Mesenchymal stem cell (in vitro differentiated cells and primary cell): ENCODE results near the gene RAB3D.
"Not testable (repeated sequence)": the region's sequence is repeated elsewhere in the genome, so short reads cannot be mapped to it uniquely, and the experiment has no call there.

ENCODE experiments used
- DNase-seq: peaks from one replicate; pipeline ENCODE4 v3.0.0-alpha.2; 2013
- H2AFZ ChIP-seq: one replicate; pipeline ENCODE4 v1.6.1; 2013; ENCODE audit warnings: low read depth, mild to moderate bottlenecking, control low read depth, inconsistent platforms, low read length, moderate library complexity
- H2AK5ac ChIP-seq: 2 replicates; pipeline ENCODE4 v1.6.1; 2013; ENCODE audit warnings: low read length, moderate library complexity, mild to moderate bottlenecking, inconsistent platforms; ENCODE audit not compliant: severe bottlenecking
- H2BK120ac ChIP-seq: one replicate; pipeline ENCODE4 v1.6.1; 2013; ENCODE audit warnings: low read depth, mild to moderate bottlenecking, inconsistent platforms, low read length, moderate library complexity
- H2BK12ac ChIP-seq, 2 experiments: one replicate each; pipeline ENCODE4 v1.6.1; 2013; ENCODE audit warnings: inconsistent platforms in 2 of 2, low read length in 2 of 2, mild to moderate bottlenecking in 2 of 2, moderate library complexity in 2 of 2, control low read depth in 1 of 2
- H2BK15ac ChIP-seq: one replicate; pipeline ENCODE4 v1.6.1; 2013; ENCODE audit warnings: mild to moderate bottlenecking, low read depth, inconsistent platforms; ENCODE audit not compliant: poor library complexity, severe bottlenecking
- H2BK5ac ChIP-seq: 2 replicates; pipeline ENCODE4 v1.6.1; 2013; ENCODE audit warnings: low read depth, mild to moderate bottlenecking, low read length, control low read depth, inconsistent platforms; ENCODE audit not compliant: poor library complexity, severe bottlenecking
- H3K14ac ChIP-seq, 2 experiments: one replicate each; pipeline ENCODE4 v1.6.1; 2013; ENCODE audit warnings: inconsistent platforms in 2 of 2, low read length in 2 of 2, control low read depth in 1 of 2, mild to moderate bottlenecking in 1 of 2, moderate library complexity in 1 of 2
- H3K18ac ChIP-seq, 2 experiments: one replicate each; pipeline ENCODE4 v1.6.1; 2013; ENCODE audit warnings: inconsistent platforms in 2 of 2, low read length in 2 of 2, control low read depth in 1 of 2, low read depth in 1 of 2, mild to moderate bottlenecking in 1 of 2
- H3K23ac ChIP-seq, 2 experiments: one replicate each; pipeline ENCODE4 v1.6.1; 2013; ENCODE audit warnings: inconsistent platforms in 2 of 2, low read length in 2 of 2, mild to moderate bottlenecking in 2 of 2, moderate library complexity in 2 of 2, control low read depth in 1 of 2
- H3K27ac ChIP-seq: 2 replicates; pipeline ENCODE4 v1.5.1; 2013; ENCODE audit warnings: mild to moderate bottlenecking, moderate library complexity, low read length, control low read depth, inconsistent platforms; ENCODE audit not compliant: poor library complexity, severe bottlenecking
- H3K27me3 ChIP-seq, 2 experiments: 2 replicates each; pipeline versions ENCODE4 v1.6.1 to v1.7.0; 2013; ENCODE audit warnings: low read length in 2 of 2, mild to moderate bottlenecking in 2 of 2, moderate library complexity in 2 of 2, control low read depth in 1 of 2, inconsistent platforms in 1 of 2; ENCODE audit not compliant: control insufficient read depth in 1 of 2, insufficient read depth in 1 of 2
- H3K36me3 ChIP-seq, 2 experiments: 2 replicates each; pipeline versions ENCODE4 v1.6.1 to v1.7.0; 2013; ENCODE audit warnings: low read length in 2 of 2, control low read depth in 1 of 2, inconsistent platforms in 1 of 2, low read depth in 1 of 2, mild to moderate bottlenecking in 1 of 2; ENCODE audit not compliant: insufficient read depth in 2 of 2, control insufficient read depth in 1 of 2
- H3K4ac ChIP-seq, 2 experiments: one replicate each; pipeline ENCODE4 v1.6.1; 2013; ENCODE audit warnings: inconsistent platforms in 2 of 2, low read length in 2 of 2, mild to moderate bottlenecking in 2 of 2, moderate library complexity in 2 of 2, control low read depth in 1 of 2, low read depth in 1 of 2
- H3K4me1 ChIP-seq: 2 replicates; pipeline ENCODE4 v1.6.1; 2013; ENCODE audit warnings: low read depth, low read length, control low read depth; ENCODE audit not compliant: control insufficient read depth, insufficient read depth
- H3K4me2 ChIP-seq: 2 replicates; pipeline ENCODE4 v1.6.1; 2013; ENCODE audit warnings: low read length, mild to moderate bottlenecking, inconsistent platforms; ENCODE audit not compliant: poor library complexity, severe bottlenecking
- H3K4me3 ChIP-seq, 2 experiments: 2 replicates each; pipeline versions ENCODE4 v1.5.1 to v1.7.0; 2013; ENCODE audit warnings: low read length in 2 of 2, mild to moderate bottlenecking in 2 of 2, control low read depth in 1 of 2, low read depth in 1 of 2; ENCODE audit not compliant: insufficient read depth in 1 of 2
- H3K79me1 ChIP-seq: replicated peaks from 2 replicates; pipeline ENCODE4 v1.6.1; 2013; ENCODE audit warnings: mild to moderate bottlenecking, control low read depth, low read length, inconsistent platforms; ENCODE audit not compliant: poor library complexity, severe bottlenecking
- H3K9ac ChIP-seq: 2 replicates; pipeline ENCODE4 v1.7.0; 2013; ENCODE audit warnings: mild to moderate bottlenecking, low read length, moderate library complexity
- H3K9me3 ChIP-seq: 2 replicates; pipeline ENCODE4 v1.7.0; 2013; ENCODE audit warnings: mild to moderate bottlenecking, low read length; ENCODE audit not compliant: control insufficient read depth
- H4K8ac ChIP-seq: one replicate; pipeline ENCODE4 v1.6.1; 2013; ENCODE audit warnings: inconsistent platforms, mild to moderate bottlenecking, low read length, moderate library complexity
- H4K91ac ChIP-seq: one replicate; pipeline ENCODE4 v1.6.1; 2013; ENCODE audit warnings: mild to moderate bottlenecking, low read length, inconsistent platforms
- WGBS: methylation state at CpG from one replicate; pipeline ENCODE4 v1.1.7; 2013; ENCODE audit warnings: mixed read lengths; 5-methylcytosine and 5-hydroxymethylcytosine counted together

RAB3D gene

GRCh38 chr19:11333838-11334237 is 5.6 kb downstream of the RAB3D start:
- H3K79me1 ChIP-seq, H3K4ac ChIP-seq, H2AK5ac ChIP-seq, H3K14ac ChIP-seq, H3K27me3 ChIP-seq, H3K4me2 ChIP-seq, H3K9ac ChIP-seq, DNase-seq, H2AFZ ChIP-seq, H4K8ac ChIP-seq, H3K4me1 ChIP-seq, H4K91ac ChIP-seq, H3K23ac ChIP-seq, H3K27ac ChIP-seq, H3K18ac ChIP-seq, H3K4me3 ChIP-seq, H2BK12ac ChIP-seq, H2BK5ac ChIP-seq, H3K9me3 ChIP-seq, H2BK120ac ChIP-seq, H2BK15ac ChIP-seq: not testable (repeated sequence)
- WGBS = 92% methylated on average over 9 of the region's 9 CpGs
- peaks cover 10 to 39% of the 10 kb centered on the region in 2 experiments for H3K36me3 ChIP-seq

GRCh38 chr19:11332822-11333221 is 6.6 kb downstream of the RAB3D start:
- no peak overlapping the region for H2BK12ac ChIP-seq
- H3K27me3 ChIP-seq = no peaks in the 10 kb centered on the region
- no peak for DNase-seq
- H3K4me1 ChIP-seq = no peaks in the 10 kb centered on the region
- no peak overlapping the region for H2BK5ac ChIP-seq
- no peak overlapping the region for H2AK5ac ChIP-seq
- no peaks in the 10 kb centered on the region for H3K9me3 ChIP-seq
- no peak overlapping the region for H3K4me2 ChIP-seq
- no peak overlapping the region for H3K14ac ChIP-seq
- H3K27ac ChIP-seq = no peak overlapping the region
- no peak overlapping the region for H3K18ac ChIP-seq
- no peak overlapping the region for H2BK120ac ChIP-seq
- no peak overlapping the region for H3K4me3 ChIP-seq
- no peak overlapping the region for H4K91ac ChIP-seq
- H3K23ac ChIP-seq = no peak overlapping the region
- 97% methylated on average over 5 of the region's 5 CpGs for WGBS
- no peak overlapping the region for H2BK15ac ChIP-seq
- no peak overlapping the region for H4K8ac ChIP-seq
- no peak overlapping the region for H2AFZ ChIP-seq
- peaks cover 10 to 39% of the 10 kb centered on the region in 2 experiments for H3K36me3 ChIP-seq
- no peaks in the 10 kb centered on the region for H3K79me1 ChIP-seq
- H3K9ac ChIP-seq = no peak overlapping the region
- H3K4ac ChIP-seq = no peak overlapping the region

GRCh38 chr19:11331502-11331901 is 8.0 kb downstream of the RAB3D start:
- Histone ChIP-seq H3K4me2 (no peak overlapping the region), H2AFZ (no peak overlapping the region), H4K8ac (no peak overlapping the region), H3K23ac (no peak overlapping the region), H3K4me1 (no peaks in the 10 kb centered on the region), H2BK12ac (no peak overlapping the region), H3K9me3 (no peaks in the 10 kb centered on the region), H3K4ac (no peak overlapping the region), H3K9ac (no peak overlapping the region), H3K36me3 (peaks cover 8 to 46% of the 10 kb centered on the region in 2 experiments), H2BK5ac (no peak overlapping the region), H3K27me3 (no peaks in the 10 kb centered on the region), H2BK15ac (no peak overlapping the region), H3K4me3 (no peak overlapping the region), H3K14ac (no peak overlapping the region), H2BK120ac (no peak overlapping the region), H3K79me1 (no peaks in the 10 kb centered on the region), H3K27ac (no peak overlapping the region), H3K18ac (no peak overlapping the region), H4K91ac (no peak overlapping the region), H2AK5ac (no peak overlapping the region)
- WGBS = 71% methylated on average over 4 of the region's 4 CpGs
- DNase-seq = no peak

GRCh38 chr19:11330127-11330526 is 9.3 kb downstream of the RAB3D start:
- H2BK15ac ChIP-seq = no peak overlapping the region
- H3K27ac ChIP-seq = no peak overlapping the region
- H4K91ac ChIP-seq = no peak overlapping the region
- no peak for DNase-seq
- no peak overlapping the region for H2BK12ac ChIP-seq
- peaks cover under 1% of the 10 kb centered on the region for H3K4me1 ChIP-seq
- H3K4ac ChIP-seq = no peak overlapping the region
- no peaks in the 10 kb centered on the region for H3K9me3 ChIP-seq
- H3K9ac ChIP-seq = no peak overlapping the region
- 59% methylated on average over 4 of the region's 4 CpGs for WGBS
- no peak overlapping the region for H2AFZ ChIP-seq
- H2BK120ac ChIP-seq = no peak overlapping the region
- H3K27me3 ChIP-seq = no peaks in the 10 kb centered on the region
- no peak overlapping the region for H3K14ac ChIP-seq
- peaks cover under 1 to 34% of the 10 kb centered on the region in 2 experiments for H3K36me3 ChIP-seq
- no peak overlapping the region for H3K23ac ChIP-seq
- no peak overlapping the region for H3K4me3 ChIP-seq
- no peak overlapping the region for H3K18ac ChIP-seq
- H2BK5ac ChIP-seq = no peak overlapping the region
- H3K4me2 ChIP-seq = no peak overlapping the region
- H3K79me1 ChIP-seq = no peaks in the 10 kb centered on the region
- no peak overlapping the region for H2AK5ac ChIP-seq
- H4K8ac ChIP-seq = no peak overlapping the region
